WTC11 (cell line): ENCODE data around the gene ZNF354C. TPM values are rescaled to one million over a fixed set of nuclear protein-coding genes. Genes with fewer than 3 reads are reported as not detected.

Source experiments
- ATAC-seq: fragments of 200-7000 bp; cut with Tn5 transposase; 2 replicates; pipeline ENCODE4 v1.10.0; 2021; ENCODE audit warnings: mild to moderate bottlenecking, moderate library complexity
- CTCF ChIA-PET: fragments of 300-600 bp; sonication (Branson Sonifier 250); formaldehyde crosslinking; loops from one replicate; lab custom pipeline; 2021; ENCODE audit warnings: antibody characterized with exemption; lab: Charles Lee
- POLR2A ChIA-PET: fragments of 350-600 bp; sonication (Branson Sonifier 250); formaldehyde crosslinking; loops from one replicate; lab custom pipeline; 2021; ENCODE audit warnings: antibody characterized with exemption; lab: Charles Lee
- DNase-seq: peaks from one replicate; pipeline ENCODE4 v3.0.0; 2021; ENCODE audit warnings: low spot score
- H3K27ac Mint-ChIP-seq: 2 replicates; pipeline ENCODE4 v1.8.0; 2021; ENCODE audit warnings: mixed read lengths
- H3K27me3 Mint-ChIP-seq: 2 replicates; pipeline ENCODE4 v1.8.0; 2021; ENCODE audit warnings: low read depth, mild to moderate bottlenecking, moderate library complexity, mixed read lengths
- H3K36me3 Mint-ChIP-seq: 2 replicates; pipeline ENCODE4 v1.8.0; 2021; ENCODE audit warnings: mixed read lengths
- H3K4me1 Mint-ChIP-seq: 2 replicates; pipeline ENCODE4 v1.8.0; 2022; ENCODE audit warnings: mixed read lengths
- H3K4me3 Mint-ChIP-seq: 2 replicates; pipeline ENCODE4 v1.8.0; 2021; ENCODE audit warnings: mild to moderate bottlenecking, moderate library complexity, mixed read lengths
- H3K9me3 Mint-ChIP-seq: 2 replicates; pipeline ENCODE4 v1.8.0; 2021; ENCODE audit warnings: mixed read lengths
- CREB1 ChIP-seq: sonication (generic); formaldehyde crosslinking; IDR thresholded peaks from 2 replicates; pipeline ENCODE4 v1.8.0; 2023; ENCODE audit warnings: mild to moderate bottlenecking, missing genetic modification reagents
- CREM ChIP-seq: sonication (generic); formaldehyde crosslinking; IDR thresholded peaks from 2 replicates; pipeline ENCODE4 v1.8.1; 2022; ENCODE audit warnings: mild to moderate bottlenecking, missing genetic modification reagents, moderate library complexity
- GRHL2 ChIP-seq: fragments of 250-450 bp; sonication (Bioruptor Pico); IDR thresholded peaks from 2 replicates; pipeline ENCODE4 v1.8.0; 2022; ENCODE audit warnings: mild to moderate bottlenecking, moderate library complexity; ENCODE audit not compliant: insufficient replicate concordance, severe bottlenecking
- NFATC4 ChIP-seq: fragments of 250-450 bp; sonication (Bioruptor Pico); IDR thresholded peaks from 2 replicates; pipeline ENCODE4 v1.9.0; 2021; ENCODE audit warnings: mild to moderate bottlenecking
- NR3C1 ChIP-seq: sonication (generic); formaldehyde crosslinking; conservative IDR thresholded peaks from 2 replicates; pipeline ENCODE4 v1.8.1; 2023; ENCODE audit warnings: low read depth, mild to moderate bottlenecking, missing genetic modification reagents
- RORB ChIP-seq: fragments of 250-450 bp; sonication (Bioruptor Pico); IDR thresholded peaks from 2 replicates; pipeline ENCODE4 v1.9.0; 2021; ENCODE audit warnings: mild to moderate bottlenecking
- SMAD3 ChIP-seq: sonication (generic); formaldehyde crosslinking; IDR thresholded peaks from 2 replicates; pipeline ENCODE4 v1.8.0; 2022; ENCODE audit warnings: missing genetic modification reagents, mild to moderate bottlenecking, borderline replicate concordance
- SMAD4 ChIP-seq: sonication (generic); formaldehyde crosslinking; IDR thresholded peaks from 2 replicates; pipeline ENCODE4 v1.8.0; 2022; ENCODE audit warnings: mild to moderate bottlenecking, missing genetic modification reagents
- SOX15 ChIP-seq: fragments of 250-450 bp; sonication (Bioruptor Pico); IDR thresholded peaks from 2 replicates; pipeline ENCODE4 v1.9.0; 2021; ENCODE audit warnings: mild to moderate bottlenecking
- ZNF121 ChIP-seq: sonication (generic); formaldehyde crosslinking; IDR thresholded peaks from 2 replicates; pipeline ENCODE4 v1.8.0; 2023; ENCODE audit warnings: missing genetic modification reagents
- ZNF416 ChIP-seq: fragments of 250-450 bp; sonication (Bioruptor Pico); IDR thresholded peaks from 2 replicates; pipeline ENCODE4 v1.9.0; 2021; ENCODE audit warnings: mild to moderate bottlenecking, inconsistent platforms
- ZNF423 ChIP-seq: fragments of 250-450 bp; sonication (Bioruptor Pico); IDR thresholded peaks from 2 replicates; pipeline ENCODE4 v2.1.2; 2022; ENCODE audit warnings: mild to moderate bottlenecking, moderate library complexity
- total RNA-seq: library from RNA; stranded (reverse); gene quantifications from 3 replicates; pipeline ENCODE4 v1.2.3, GENCODE V29; 2021
- TF ChIP-seq, protein P1 (sequence below): sonication (generic); formaldehyde crosslinking; IDR thresholded peaks from 2 replicates; pipeline ENCODE4 v1.8.0; 2022; ENCODE audit warnings: mild to moderate bottlenecking, missing genetic modification reagents
- TF ChIP-seq, protein P2 (sequence below): sonication (generic); formaldehyde crosslinking; IDR thresholded peaks from 2 replicates; pipeline ENCODE4 v1.8.0; 2022; ENCODE audit warnings: mild to moderate bottlenecking, missing genetic modification reagents
- TF ChIP-seq, protein P3 (sequence below): sonication (generic); formaldehyde crosslinking; conservative IDR thresholded peaks from 2 replicates; pipeline ENCODE4 v1.8.1; 2023; ENCODE audit warnings: mild to moderate bottlenecking, low read depth, missing genetic modification reagents, moderate library complexity
- TF ChIP-seq, protein P4 (sequence below): sonication (generic); formaldehyde crosslinking; IDR thresholded peaks from 2 replicates; pipeline ENCODE4 v1.8.0; 2022; ENCODE audit warnings: mild to moderate bottlenecking, missing genetic modification reagents
- TF ChIP-seq, protein P5 (sequence below): sonication (generic); formaldehyde crosslinking; conservative IDR thresholded peaks from 2 replicates; pipeline ENCODE4 v1.8.1; 2022; ENCODE audit warnings: mild to moderate bottlenecking, missing genetic modification reagents
- TF ChIP-seq, protein P6 (sequence below): sonication (generic); formaldehyde crosslinking; IDR thresholded peaks from 2 replicates; pipeline ENCODE4 v1.8.1; 2023; ENCODE audit warnings: mild to moderate bottlenecking, missing genetic modification reagents, borderline replicate concordance

Gene ZNF354C
- total RNA-seq, 1 experiment from 2014 or later: 7.9 TPM

DNA sequence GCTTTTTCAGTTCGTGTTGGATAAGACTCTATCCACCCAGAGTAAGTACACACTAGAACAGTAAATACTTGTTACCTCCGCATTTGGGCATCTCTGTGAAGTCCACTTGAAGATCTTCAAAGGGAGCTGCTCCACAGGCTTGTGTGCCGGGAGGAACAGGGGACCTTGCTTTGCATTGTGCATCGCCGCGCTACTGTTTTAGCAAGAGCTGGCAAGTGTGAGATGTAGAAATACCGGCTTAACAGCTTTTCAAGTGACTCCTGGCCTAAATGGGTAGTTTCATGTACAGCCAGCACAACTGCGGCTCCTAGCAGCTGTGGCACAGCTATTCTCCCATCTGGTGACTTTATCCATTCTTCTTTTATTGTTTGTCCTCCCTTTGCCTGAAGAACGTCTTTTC, 8.4 kb upstream of the ZNF354C start:
- Mint-ChIP-seq H3K27ac (no peak overlapping the region), H3K36me3 (peaks cover 19% of the 10 kb centered on the region), H3K4me1 (peaks cover 20% of the 10 kb centered on the region), H3K9me3 (peaks cover 62% of the 10 kb centered on the region), H3K27me3 (peaks cover 9% of the 10 kb centered on the region), H3K4me3 (no peak overlapping the region)
- ChIA-PET CTCF (no interaction called here), POLR2A (no interaction called here)
- ATAC-seq: no peak
- DNase-seq: no peak
- TF ChIP-seq ZNF121 (CRISPR knock-in tag) (no peak), SOX15 (CRISPR knock-in tag) (no peak), CREB1 (CRISPR knock-in tag) (no peak), SMAD4 (CRISPR knock-in tag) (no peak), NR3C1 (CRISPR knock-in tag) (no peak), SMAD3 (CRISPR knock-in tag) (no peak), ZNF416 (no peak), ZNF423 (CRISPR knock-in tag) (no peak), NFATC4 (no peak), CREM (no peak), GRHL2 (CRISPR knock-in tag) (no peak), RORB (no peak)
- TF ChIP-seq, protein P1, sequence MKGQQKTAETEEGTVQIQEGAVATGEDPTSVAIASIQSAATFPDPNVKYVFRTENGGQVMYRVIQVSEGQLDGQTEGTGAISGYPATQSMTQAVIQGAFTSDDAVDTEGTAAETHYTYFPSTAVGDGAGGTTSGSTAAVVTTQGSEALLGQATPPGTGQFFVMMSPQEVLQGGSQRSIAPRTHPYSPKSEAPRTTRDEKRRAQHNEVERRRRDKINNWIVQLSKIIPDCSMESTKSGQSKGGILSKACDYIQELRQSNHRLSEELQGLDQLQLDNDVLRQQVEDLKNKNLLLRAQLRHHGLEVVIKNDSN: no peak
- TF ChIP-seq, protein P2, sequence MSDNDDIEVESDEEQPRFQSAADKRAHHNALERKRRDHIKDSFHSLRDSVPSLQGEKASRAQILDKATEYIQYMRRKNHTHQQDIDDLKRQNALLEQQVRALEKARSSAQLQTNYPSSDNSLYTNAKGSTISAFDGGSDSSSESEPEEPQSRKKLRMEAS: no peak
- TF ChIP-seq, protein P3, sequence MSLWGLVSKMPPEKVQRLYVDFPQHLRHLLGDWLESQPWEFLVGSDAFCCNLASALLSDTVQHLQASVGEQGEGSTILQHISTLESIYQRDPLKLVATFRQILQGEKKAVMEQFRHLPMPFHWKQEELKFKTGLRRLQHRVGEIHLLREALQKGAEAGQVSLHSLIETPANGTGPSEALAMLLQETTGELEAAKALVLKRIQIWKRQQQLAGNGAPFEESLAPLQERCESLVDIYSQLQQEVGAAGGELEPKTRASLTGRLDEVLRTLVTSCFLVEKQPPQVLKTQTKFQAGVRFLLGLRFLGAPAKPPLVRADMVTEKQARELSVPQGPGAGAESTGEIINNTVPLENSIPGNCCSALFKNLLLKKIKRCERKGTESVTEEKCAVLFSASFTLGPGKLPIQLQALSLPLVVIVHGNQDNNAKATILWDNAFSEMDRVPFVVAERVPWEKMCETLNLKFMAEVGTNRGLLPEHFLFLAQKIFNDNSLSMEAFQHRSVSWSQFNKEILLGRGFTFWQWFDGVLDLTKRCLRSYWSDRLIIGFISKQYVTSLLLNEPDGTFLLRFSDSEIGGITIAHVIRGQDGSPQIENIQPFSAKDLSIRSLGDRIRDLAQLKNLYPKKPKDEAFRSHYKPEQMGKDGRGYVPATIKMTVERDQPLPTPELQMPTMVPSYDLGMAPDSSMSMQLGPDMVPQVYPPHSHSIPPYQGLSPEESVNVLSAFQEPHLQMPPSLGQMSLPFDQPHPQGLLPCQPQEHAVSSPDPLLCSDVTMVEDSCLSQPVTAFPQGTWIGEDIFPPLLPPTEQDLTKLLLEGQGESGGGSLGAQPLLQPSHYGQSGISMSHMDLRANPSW (CRISPR knock-in tag): no peak
- TF ChIP-seq, protein P4, sequence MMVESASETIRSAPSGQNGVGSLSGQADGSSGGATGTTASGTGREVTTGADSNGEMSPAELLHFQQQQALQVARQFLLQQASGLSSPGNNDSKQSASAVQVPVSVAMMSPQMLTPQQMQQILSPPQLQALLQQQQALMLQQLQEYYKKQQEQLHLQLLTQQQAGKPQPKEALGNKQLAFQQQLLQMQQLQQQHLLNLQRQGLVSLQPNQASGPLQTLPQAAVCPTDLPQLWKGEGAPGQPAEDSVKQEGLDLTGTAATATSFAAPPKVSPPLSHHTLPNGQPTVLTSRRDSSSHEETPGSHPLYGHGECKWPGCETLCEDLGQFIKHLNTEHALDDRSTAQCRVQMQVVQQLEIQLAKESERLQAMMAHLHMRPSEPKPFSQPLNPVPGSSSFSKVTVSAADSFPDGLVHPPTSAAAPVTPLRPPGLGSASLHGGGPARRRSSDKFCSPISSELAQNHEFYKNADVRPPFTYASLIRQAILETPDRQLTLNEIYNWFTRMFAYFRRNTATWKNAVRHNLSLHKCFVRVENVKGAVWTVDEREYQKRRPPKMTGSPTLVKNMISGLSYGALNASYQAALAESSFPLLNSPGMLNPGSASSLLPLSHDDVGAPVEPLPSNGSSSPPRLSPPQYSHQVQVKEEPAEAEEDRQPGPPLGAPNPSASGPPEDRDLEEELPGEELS (CRISPR knock-in tag): no peak
- TF ChIP-seq, protein P5, sequence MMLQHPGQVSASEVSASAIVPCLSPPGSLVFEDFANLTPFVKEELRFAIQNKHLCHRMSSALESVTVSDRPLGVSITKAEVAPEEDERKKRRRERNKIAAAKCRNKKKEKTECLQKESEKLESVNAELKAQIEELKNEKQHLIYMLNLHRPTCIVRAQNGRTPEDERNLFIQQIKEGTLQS: no peak
- TF ChIP-seq, protein P6, sequence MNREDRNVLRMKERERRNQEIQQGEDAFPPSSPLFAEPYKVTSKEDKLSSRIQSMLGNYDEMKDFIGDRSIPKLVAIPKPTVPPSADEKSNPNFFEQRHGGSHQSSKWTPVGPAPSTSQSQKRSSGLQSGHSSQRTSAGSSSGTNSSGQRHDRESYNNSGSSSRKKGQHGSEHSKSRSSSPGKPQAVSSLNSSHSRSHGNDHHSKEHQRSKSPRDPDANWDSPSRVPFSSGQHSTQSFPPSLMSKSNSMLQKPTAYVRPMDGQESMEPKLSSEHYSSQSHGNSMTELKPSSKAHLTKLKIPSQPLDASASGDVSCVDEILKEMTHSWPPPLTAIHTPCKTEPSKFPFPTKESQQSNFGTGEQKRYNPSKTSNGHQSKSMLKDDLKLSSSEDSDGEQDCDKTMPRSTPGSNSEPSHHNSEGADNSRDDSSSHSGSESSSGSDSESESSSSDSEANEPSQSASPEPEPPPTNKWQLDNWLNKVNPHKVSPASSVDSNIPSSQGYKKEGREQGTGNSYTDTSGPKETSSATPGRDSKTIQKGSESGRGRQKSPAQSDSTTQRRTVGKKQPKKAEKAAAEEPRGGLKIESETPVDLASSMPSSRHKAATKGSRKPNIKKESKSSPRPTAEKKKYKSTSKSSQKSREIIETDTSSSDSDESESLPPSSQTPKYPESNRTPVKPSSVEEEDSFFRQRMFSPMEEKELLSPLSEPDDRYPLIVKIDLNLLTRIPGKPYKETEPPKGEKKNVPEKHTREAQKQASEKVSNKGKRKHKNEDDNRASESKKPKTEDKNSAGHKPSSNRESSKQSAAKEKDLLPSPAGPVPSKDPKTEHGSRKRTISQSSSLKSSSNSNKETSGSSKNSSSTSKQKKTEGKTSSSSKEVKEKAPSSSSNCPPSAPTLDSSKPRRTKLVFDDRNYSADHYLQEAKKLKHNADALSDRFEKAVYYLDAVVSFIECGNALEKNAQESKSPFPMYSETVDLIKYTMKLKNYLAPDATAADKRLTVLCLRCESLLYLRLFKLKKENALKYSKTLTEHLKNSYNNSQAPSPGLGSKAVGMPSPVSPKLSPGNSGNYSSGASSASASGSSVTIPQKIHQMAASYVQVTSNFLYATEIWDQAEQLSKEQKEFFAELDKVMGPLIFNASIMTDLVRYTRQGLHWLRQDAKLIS: no peak
